GM19025 (cell line): ENCODE measurements around the gene PMP22.
"Not testable (repeated sequence)": the region's sequence is repeated elsewhere in the genome, so short reads cannot be mapped to it uniquely, and the experiment has no call there.

Experiments used
- ATAC-seq: cut with Tn5 transposase; IDR thresholded peaks from one replicate; pipeline ENCODE4 v1.9.1; 2021; ENCODE audit warnings: mild to moderate bottlenecking, low read depth, moderate library complexity; ENCODE audit not compliant: unreplicated experiment

PMP22 gene

DNA sequence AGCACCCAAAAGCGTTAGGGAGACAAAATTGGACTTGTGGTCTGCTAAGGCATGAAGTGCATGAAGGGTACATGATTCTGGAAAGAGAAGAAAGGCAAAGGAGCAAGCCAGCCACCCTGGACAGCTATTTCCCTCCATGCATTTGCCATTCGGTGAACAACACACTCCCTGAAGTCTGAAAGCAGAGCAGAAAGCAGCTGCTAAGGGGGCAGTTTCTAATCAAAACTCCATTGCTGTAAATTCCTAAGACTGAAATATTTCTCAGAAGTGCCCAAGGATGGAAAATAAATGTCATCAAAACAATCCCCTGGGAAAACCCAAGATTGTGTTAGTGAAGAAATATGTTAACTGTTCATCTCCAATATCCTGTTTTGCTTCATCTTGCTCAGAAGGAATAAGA, 44.3 kb downstream of the PMP22 start:
- ATAC-seq: no peak

DNA sequence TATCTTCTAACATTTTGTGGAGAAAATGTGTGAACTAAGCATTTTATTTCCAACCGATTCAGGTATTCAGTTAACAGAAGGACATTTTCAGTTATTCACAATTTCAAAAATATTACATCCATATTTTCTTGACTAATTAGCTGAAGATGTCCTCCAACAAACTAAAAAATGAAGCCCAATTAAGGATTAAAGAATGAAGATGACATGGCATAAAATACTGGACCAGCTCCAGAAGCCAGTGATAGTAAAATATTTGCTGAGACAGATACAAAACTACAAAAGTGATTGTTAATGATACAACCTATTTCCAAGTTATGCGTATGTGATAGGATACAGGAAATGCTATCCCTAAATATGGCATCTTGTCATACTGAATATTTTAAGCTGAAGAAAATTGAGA, 48.6 kb downstream of the PMP22 start:
- no peak for ATAC-seq

DNA sequence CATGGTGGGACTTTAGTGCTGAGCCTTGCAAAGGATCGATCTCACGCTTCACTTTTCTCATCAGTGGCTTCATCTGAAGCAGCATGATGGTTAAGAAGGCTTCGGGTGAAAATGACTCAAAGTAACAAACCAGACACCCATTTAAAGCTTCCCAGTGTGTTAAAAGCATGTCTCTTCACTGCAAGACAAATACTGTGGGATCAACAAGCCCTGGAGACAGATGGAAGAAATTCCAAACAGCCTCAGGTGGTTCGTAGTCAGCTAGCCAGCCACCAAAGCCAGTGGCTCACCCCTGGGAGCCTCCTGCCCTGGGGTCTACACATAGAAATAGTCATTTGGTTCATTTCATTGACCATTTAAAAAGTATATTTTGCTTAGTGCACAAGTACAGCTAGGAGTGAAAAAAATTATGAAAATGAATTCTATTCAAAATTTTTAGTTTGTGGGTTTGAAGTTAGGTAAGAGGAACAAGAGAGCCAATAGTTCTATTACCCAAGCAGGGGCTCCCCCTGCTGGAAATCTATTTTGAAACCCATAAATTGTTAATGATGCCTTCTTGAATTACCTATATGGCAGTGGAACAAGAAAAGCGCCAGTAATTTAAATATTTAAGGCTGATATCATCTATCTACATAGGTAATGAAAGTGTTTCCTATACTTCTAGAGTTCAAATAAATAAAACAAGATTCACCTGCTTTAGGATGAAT, 51.6 kb downstream of the PMP22 start:
- ATAC-seq: no peak

DNA sequence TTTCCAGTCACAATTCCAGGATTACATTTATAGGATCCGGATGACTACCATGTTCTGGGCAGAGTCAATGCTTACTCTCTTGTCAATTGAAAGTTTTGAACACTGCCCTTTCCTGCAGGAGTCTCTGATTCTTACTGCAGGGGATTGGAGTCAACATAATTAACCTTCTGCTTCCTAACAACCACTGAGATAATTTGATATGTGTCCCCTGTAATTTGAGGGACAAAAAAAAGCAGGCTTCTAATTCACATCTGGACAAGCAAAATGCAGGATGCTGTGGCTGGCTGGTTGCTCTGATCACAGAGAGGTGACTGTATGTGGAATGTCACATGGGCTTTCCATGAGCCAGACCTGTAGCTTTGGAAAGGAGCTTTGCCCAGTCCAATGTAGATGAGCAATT, 54.9 kb downstream of the PMP22 start:
- ATAC-seq: no peak

DNA sequence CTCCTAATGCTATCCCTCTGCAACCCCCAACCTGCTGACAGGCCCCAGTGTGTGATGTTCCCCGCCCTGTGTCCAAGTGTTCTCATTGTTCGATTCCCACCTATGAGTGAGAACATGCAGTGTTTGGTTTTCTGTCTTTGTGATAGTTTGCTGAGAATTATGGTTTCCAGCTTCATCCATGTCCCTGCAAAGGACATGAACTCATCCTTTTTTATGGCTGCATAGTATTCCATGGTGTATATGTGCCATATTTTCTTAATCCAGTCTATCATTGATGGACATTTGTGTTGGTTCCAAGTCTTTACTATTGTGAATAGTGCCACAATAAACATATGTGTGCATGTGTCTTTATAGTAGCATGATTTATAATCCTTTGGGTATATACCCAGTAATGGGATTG, 62.1 kb downstream of the PMP22 start:
- not testable (repeated sequence) for ATAC-seq

DNA sequence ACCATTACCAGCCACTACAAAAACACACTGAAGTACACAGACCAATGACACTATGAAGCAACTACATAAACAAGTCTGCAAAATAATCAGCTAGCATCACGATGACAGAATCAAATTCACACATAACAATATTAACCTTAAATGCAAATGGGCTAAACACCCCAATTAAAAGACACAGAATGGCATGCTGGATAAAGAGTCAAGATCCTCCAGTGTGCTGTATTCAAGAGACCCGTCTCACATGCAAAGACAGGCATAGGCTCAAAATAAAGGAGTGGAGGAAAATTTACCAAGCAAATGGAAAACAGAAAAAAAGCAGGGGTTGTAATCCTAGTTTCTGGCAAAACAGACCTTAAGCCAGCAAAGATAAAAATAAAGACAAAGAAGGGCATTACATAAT, 64.6 kb downstream of the PMP22 start:
- ATAC-seq: not testable (repeated sequence)

DNA sequence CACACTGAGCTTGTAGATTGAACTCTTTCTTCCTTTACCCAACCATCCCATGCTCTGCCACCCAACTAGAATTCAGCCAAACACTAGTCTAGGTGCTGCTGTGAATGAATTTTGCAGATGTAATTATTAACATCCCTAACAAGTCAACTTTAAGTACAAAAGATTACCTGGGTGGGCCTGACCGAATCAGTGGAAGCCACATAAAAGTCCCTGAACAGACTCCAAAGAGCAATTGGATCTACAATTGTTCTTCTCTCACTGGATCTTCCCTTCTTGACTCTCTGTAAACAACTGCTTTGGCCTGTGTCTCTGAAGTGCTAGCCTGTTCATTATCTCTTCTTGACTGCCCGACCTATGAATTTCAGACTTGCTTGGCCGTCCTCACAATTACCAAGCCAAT, 67.9 kb downstream of the PMP22 start:
- no peak for ATAC-seq

DNA sequence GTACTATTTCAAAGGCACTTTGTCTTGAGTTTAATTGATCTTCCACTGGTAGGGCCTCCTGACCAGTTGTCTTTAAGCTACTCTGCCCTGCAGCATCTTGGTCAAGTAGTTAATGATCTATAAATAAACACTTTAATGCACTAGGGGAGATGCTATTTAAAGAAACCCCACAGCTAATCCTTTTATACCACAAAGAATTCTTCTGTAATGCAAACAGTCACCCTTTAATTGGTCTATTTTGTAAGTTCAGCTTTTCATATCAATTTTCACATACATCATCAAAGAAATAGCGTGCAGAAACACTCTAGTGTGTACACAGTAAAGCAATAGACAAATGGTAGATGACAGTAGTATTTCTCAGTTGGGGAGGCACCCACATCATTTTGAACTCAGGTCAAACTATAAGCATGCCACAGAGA, 70.3 kb downstream of the PMP22 start:
- no peak for ATAC-seq

DNA sequence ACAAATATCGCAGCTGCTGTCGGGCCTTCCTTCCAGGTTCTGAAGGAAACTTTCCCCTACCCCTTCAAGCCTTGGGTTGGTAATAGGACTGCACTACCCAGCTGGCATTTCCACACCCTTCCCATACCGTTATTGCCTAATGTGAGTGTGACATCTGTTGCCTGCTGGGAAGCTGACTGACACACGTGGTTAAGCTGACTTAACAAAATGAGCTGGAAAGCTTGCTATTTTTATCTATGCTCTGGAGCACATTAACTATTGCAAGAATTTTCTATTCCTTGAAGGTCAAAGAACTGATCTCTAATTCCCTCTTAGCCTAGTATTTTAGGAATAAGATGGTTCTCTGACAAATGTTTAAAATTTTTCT, 79.5 kb downstream of the PMP22 start:
- no peak for ATAC-seq

DNA sequence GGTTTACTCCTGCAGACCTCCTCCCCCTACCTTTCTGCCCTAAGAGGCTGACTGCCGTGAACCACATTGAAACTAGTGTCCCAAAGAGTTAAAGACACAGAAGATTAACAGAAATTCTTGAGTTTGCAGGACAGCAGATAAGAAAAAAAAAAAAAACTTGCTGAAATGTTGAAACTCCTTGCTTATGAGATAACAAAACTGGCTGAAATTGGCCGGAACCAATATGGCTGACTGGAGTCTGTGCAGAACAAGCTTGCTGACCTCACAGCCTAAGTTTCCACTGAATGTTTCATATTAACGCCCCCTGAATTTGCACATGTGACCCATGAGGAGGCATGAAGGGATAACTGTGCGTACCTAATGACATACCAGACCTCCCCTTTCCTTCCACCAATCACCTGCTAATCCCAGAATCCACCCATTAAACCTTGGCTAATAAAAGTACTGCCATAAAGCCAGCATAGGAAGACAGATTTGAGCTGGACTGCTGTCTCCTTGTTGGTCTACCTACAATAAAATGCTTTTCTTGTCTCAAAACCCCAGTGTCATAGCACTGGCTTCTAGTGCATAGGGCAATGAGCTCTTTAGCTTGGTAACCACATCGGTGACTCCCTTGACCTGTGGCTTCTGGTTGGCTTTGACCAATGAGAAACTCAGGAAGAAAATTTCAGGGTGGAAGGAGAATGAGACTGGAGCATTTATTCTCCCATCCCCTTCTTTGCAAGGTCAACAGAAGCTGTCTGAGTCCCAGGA, 80.1 kb downstream of the PMP22 start:
- no peak for ATAC-seq

DNA sequence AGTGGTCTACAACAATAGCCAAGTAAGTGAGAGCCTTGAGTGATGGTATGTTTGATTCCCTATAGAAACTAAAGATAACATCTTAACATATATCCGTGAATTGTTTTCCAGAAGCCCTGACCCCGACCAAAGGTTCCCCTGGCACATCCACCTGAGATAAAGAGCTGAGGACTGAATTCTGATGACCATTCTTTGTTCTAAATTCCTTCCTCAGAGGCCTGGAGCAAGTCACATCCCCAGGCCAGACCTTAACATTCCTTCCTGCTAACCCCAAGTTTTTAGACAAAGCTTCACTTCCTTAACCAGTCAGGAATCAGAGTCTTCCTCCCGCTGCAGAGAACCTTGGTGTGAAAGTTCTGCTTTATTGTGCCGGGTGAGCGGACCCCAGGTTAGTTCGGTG, 83.3 kb downstream of the PMP22 start:
- no peak for ATAC-seq

DNA sequence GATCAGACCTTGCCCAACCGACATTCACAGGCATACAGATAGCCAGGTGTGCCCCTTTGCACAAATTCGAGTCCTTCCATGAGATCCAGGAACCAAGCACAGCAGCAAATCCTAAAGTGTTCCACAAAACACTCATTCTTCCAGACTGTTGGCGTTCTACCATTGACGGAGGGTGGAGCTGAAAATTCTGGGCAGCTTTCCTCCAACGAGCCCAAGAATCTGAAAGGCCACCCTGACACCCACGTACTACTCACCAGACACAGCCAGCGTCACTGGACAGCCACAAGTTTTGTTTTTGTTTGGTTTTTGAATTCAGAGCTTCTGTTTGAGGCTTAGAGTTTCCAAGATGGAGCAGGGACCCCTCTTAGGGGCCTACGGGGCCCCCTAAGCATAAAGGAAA, 83.8 kb downstream of the PMP22 start:
- no peak for ATAC-seq

DNA sequence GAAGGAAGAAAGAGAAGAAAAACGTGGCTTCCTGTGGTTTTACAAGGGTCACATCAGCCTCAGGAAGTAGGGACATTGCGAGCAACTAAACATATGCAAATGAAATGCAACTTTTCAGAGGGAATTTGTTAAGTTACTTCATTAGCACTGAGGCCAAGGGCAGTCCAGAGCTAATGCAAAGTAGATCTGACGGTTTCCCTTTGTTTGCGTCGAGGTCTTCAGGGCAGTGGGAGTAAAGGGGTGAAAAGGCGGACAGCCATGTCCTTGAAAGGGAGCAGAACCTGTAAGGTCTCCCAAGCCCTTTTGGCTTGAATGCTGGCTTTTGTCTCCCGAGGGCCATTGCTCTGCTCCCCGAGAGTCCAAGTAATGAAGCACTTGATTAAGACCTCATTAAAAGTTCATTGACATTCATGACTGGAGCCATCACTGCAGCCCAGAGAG, 85.0 kb downstream of the PMP22 start:
- ATAC-seq: no peak
